Thyroid gland (tissue), 4 donors: ENCODE results near the gene ZNF283. TPM values are rescaled to one million over a fixed set of nuclear protein-coding genes. Genes with fewer than 3 reads are reported as not detected.

Source experiments
- DNase-seq, 2 donors: peaks; one replicate each; pipeline ENCODE4 v3.0.0-alpha.2; 2019
- H3K27ac ChIP-seq, 3 donors: fragments of 200-600 bp; sonication (generic); 1 replicate in 2 of 3; 2 replicates in 1 of 3; pipeline ENCODE4 v1.5.1; 2016 to 2019; ENCODE audit warnings: mild to moderate bottlenecking in 1 of 3, moderate library complexity in 1 of 3
- H3K27me3 ChIP-seq: fragments of 200-600 bp; sonication (generic); one replicate; pipeline ENCODE4 v1.5.1; 2019
- H3K36me3 ChIP-seq, 2 donors: fragments of 200-600 bp; sonication (generic); one replicate each; pipeline ENCODE4 v1.5.1; 2016 to 2019
- H3K4me1 ChIP-seq, 2 donors: fragments of 200-600 bp; sonication (generic); one replicate each; pipeline ENCODE4 v1.5.1; 2017 to 2019
- H3K4me3 ChIP-seq, 3 donors: fragments of 200-600 bp; sonication (generic); replicated peaks in 1 of 3; 1 replicate in 2 of 3; 2 replicates in 1 of 3; pipeline ENCODE4 v1.5.1; 2016; ENCODE audit warnings: mild to moderate bottlenecking in 1 of 3
- H3K9me3 ChIP-seq: fragments of 200-600 bp; sonication (generic); one replicate; pipeline ENCODE4 v1.5.1; 2017
- CTCF ChIP-seq, 6 experiments: fragments of 200-600 bp in 3 of 6; fragments of 450-650 bp in 3 of 6; sonication (generic) in 3 of 6; IDR thresholded peaks; one replicate each; pipeline ENCODE4 v1.5.1; 2016 to 2019; ENCODE audit warnings: antibody characterized with exemption in 6 of 6, mild to moderate bottlenecking in 2 of 6, inconsistent platforms in 1 of 6, moderate library complexity in 1 of 6
- POLR2A ChIP-seq, 2 donors: fragments of 450-650 bp; IDR thresholded peaks; one replicate each; pipeline ENCODE4 v1.6.1; 2017; ENCODE audit warnings: antibody characterized with exemption in 2 of 2, mild to moderate bottlenecking in 2 of 2, moderate library complexity in 1 of 2
- WGBS, 2 donors: methylation state at CpG; one replicate each; pipeline ENCODE4 v1.1.5; 2017; 5-methylcytosine and 5-hydroxymethylcytosine counted together
- intact Hi-C: fragments of 100-400 bp; cut with DNase I; formaldehyde crosslinking; loops from one replicate; pipeline ENCODE4 v1.15.1; 2023
- total RNA-seq, 4 donors: library from RNA; depleted of rRNA; stranded (reverse); fragments of >200 nt; gene quantifications; one replicate each; pipeline ENCODE4 v1.2.3, GENCODE V29; 2016

The ZNF283 gene
- total RNA-seq, 4 donors from 2014 or later: 9.9 to 29.1 (median 18.9) TPM

- DNase-seq: no peak
- Histone ChIP-seq H3K27ac (no peak overlapping the region), H3K27me3 (no peaks in the 10 kb centered on the region), H3K4me1 (no peaks in the 10 kb centered on the region), H3K4me3 (no peak overlapping the region), H3K9me3 (no peaks in the 10 kb centered on the region), H3K36me3 (peaks cover 85 to 90% of the 10 kb centered on the region in 2 donors)
- TF ChIP-seq CTCF (IDR thresholded peaks at IDR 0.05) (no peak), POLR2A (IDR thresholded peaks at IDR 0.05) (no peak)
- intact Hi-C loops: no loop called here
Measured at GRCh38 chr19:43839139-43839538, 12.0 kb downstream of the ZNF283 start.

GRCh38 chr19:43842007-43842406 lies 14.9 kb downstream of the ZNF283 start:
- peaks cover 69 to 74% of the 10 kb centered on the region in 2 donors for H3K36me3 ChIP-seq
- H3K27ac ChIP-seq: no peak overlapping the region
- 49 to 99% methylated on average over 2 of the region's 2 CpGs for WGBS, 2 donors
- H3K4me3 ChIP-seq: no peak overlapping the region
- H3K9me3 ChIP-seq: no peaks in the 10 kb centered on the region
- TF ChIP-seq POLR2A (IDR thresholded peaks at IDR 0.05): no peak
- no peak for TF ChIP-seq CTCF (IDR thresholded peaks at IDR 0.05)
- no peaks in the 10 kb centered on the region for H3K27me3 ChIP-seq
- DNase-seq: no peak
- intact Hi-C loops: no loop called here
- H3K4me1 ChIP-seq: no peaks in the 10 kb centered on the region

- Histone ChIP-seq H3K9me3 (no peaks in the 10 kb centered on the region), H3K36me3 (peaks cover 37 to 49% of the 10 kb centered on the region in 2 donors), H3K4me3 (no peak overlapping the region), H3K27me3 (no peaks in the 10 kb centered on the region), H3K4me1 (no peaks in the 10 kb centered on the region), H3K27ac (no peak overlapping the region)
- 95 to 100% methylated on average over 1 of the region's 1 CpG for WGBS, 2 donors
- intact Hi-C loops: no loop called here
- no peak for DNase-seq
- no peak for TF ChIP-seq POLR2A (IDR thresholded peaks at IDR 0.05)
- TF ChIP-seq CTCF (IDR thresholded peaks at IDR 0.05): no peak
Measured at GRCh38 chr19:43847246-43847645, 20.1 kb downstream of the ZNF283 start.

DNA sequence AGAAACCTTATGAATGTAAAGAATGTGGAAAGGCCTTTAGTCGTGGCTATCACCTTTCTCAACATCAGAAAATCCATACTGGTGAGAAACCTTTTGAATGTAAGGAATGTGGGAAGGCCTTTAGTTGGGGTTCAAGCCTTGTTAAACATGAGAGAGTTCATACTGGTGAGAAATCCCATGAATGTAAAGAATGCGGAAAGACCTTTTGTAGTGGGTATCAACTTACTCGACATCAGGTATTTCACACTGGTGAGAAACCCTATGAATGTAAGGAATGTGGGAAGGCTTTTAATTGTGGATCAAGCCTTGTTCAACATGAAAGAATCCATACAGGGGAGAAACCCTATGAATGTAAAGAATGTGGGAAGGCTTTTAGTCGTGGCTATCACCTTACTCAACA lies 20.8 kb downstream of the ZNF283 start:
- Histone ChIP-seq H3K36me3 (peaks cover 30 to 42% of the 10 kb centered on the region in 2 donors), H3K4me3 (no peak overlapping the region), H3K27ac (no peak overlapping the region), H3K27me3 (no peaks in the 10 kb centered on the region), H3K9me3 (no peaks in the 10 kb centered on the region), H3K4me1 (no peaks in the 10 kb centered on the region)
- TF ChIP-seq POLR2A (IDR thresholded peaks at IDR 0.05): no peak
- TF ChIP-seq CTCF (IDR thresholded peaks at IDR 0.05): no peak
- 86 to 88% methylated on average over 4 of the region's 4 CpGs for WGBS, 2 donors
- DNase-seq: no peak
- intact Hi-C loops: no loop called here

GRCh38 chr19:43848821-43849220 lies 21.7 kb downstream of the ZNF283 start:
- intact Hi-C loops: no loop called here
- no peak overlapping the region for H3K4me3 ChIP-seq

More at GRCh38 chr19:43848821-43849220, 21.7 kb downstream of the ZNF283 start:
- no peaks in the 10 kb centered on the region for H3K9me3 ChIP-seq
- no peaks in the 10 kb centered on the region for H3K27me3 ChIP-seq
- no peak overlapping the region for H3K27ac ChIP-seq
- TF ChIP-seq CTCF (IDR thresholded peaks at IDR 0.05): no peak
- TF ChIP-seq POLR2A (IDR thresholded peaks at IDR 0.05): no peak
- no peaks in the 10 kb centered on the region for H3K4me1 ChIP-seq
- DNase-seq: no peak
- peaks cover 22 to 33% of the 10 kb centered on the region in 2 donors for H3K36me3 ChIP-seq
